ENCODE measurements around the gene TRAPPC1.
"Not testable (repeated sequence)": the region's sequence is repeated elsewhere in the genome, so short reads cannot be mapped to it uniquely, and the experiment has no call there.

The TRAPPC1 gene

DNA sequence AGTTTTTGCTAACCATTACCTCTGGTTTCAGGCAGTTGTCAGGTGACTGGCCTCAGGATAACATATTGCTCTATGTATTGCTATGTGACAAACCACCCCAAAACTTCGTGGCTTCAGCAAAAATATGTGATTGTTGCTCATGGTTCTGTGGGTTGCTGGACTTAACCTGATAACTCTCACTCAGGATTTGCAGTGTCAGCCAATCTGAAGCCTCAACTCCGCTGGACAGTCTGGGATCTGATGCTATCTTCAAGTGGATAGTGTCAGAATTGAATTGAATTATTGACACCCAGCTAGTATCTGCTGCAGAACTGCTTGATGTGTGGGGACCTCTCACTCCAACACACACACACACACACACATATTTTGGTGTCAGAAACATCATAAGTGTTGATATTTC is 36.0 kb upstream of the TRAPPC1 start:
- TF ChIP-seq, protein P1, sequence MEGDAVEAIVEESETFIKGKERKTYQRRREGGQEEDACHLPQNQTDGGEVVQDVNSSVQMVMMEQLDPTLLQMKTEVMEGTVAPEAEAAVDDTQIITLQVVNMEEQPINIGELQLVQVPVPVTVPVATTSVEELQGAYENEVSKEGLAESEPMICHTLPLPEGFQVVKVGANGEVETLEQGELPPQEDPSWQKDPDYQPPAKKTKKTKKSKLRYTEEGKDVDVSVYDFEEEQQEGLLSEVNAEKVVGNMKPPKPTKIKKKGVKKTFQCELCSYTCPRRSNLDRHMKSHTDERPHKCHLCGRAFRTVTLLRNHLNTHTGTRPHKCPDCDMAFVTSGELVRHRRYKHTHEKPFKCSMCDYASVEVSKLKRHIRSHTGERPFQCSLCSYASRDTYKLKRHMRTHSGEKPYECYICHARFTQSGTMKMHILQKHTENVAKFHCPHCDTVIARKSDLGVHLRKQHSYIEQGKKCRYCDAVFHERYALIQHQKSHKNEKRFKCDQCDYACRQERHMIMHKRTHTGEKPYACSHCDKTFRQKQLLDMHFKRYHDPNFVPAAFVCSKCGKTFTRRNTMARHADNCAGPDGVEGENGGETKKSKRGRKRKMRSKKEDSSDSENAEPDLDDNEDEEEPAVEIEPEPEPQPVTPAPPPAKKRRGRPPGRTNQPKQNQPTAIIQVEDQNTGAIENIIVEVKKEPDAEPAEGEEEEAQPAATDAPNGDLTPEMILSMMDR (IDR thresholded peaks at IDR 0.05; ENCODE audit: low read depth, low read length): no peak
- DNase-seq (ENCODE audit: extremely low read depth, low read depth): no peak

DNA sequence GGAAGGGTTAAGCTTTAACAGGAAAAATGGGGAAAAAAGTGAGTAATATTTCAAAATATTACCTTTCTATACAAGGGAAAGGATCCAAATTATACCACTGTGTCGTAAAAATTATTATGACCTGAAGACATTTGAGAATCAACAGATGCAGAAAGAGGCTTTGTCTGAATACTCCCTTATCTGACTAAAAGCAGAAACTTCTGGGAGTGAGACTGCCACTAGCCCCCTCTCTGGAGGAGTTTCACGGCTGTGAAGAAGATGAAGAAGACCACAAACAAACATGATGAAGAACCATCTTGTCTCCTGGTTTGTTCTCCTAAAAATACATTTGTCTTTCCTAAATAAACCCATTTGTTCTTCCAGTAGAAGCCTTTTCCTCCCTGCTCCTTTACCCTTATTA is 29.7 kb upstream of the TRAPPC1 start:
- DNase-seq (ENCODE audit: extremely low read depth, low read depth): no peak
- TF ChIP-seq, protein P1 (IDR thresholded peaks at IDR 0.05; ENCODE audit: low read depth, low read length): no peak

DNA sequence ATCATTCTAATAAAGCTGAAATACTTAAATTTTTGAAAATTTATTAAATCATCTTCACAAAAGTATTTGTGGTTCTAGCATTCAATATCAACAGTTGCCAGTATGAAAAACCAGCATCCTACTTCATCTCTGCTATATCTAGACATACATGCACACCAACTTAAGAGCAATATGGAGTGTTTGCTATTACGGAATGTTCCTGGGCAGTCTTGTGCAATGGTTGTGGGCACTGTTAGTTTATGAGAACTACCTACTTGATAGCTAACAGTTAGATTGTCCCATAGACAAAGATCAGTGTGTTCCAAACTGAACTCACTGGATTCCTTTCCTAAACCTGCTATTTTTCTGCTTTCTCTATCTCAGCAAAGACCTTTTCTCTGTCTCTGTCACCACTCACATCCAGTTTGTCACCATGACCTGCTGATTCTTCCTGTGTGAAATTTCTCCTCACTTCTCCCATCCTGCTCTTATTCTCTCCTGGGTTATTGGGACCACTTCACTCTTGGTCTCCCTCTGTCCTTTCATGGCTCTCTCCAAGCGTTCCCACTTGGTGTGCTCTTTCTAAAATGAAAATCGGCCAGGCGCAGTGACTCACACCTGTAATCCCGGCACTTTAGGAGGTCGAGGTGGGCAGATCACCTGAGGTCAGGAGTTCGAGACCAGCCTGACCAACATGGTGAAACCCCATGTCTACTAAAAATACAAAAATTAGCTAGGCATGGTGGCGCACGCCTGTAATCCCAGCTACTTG is 27.9 kb upstream of the TRAPPC1 start:
- no peak for DNase-seq (ENCODE audit: extremely low read depth, low read depth)

DNA sequence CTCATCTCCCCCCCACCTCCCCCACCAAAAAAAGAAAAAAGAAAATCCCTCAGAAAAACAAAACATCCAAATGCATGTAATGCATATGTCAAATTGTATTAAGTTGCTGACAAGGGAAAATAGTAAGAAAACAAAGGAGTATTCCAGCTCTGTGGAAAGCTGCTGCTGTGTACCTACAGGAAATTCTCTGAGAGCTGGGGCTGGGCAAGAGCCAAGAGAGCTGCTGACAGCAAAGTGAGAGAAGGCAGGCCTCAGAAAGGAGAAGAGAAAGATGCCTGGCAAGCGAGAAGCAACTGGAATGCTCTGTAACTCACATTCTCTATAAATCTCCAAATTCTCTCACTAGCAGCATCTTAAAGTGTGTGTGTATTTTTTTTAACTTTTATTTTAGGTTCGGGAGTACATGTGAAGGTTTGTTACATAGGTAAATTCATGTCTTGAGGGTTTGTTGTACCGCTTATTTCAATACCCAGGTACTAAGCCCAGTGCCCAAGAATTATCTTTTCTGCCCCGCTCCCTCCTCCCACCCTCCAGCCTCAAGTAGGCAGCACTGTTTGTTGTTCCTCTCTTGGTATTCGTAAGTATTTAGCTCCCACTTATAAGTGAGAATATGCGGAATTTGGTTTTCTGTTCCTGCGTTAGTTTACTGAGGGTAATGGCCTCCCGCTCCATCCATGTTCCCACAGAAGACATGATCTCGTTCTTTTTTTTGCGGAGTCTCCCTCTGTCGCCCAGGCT is 24.7 kb upstream of the TRAPPC1 start:
- DNase-seq (ENCODE audit: extremely low read depth, low read depth): no peak
- TF ChIP-seq, protein P1 (IDR thresholded peaks at IDR 0.05; ENCODE audit: low read depth, low read length): no peak

More for the DNA sequence above, 27.9 kb upstream of the TRAPPC1 start:
- TF ChIP-seq, protein P1 (IDR thresholded peaks at IDR 0.05; ENCODE audit: low read depth, low read length): no peak

DNA sequence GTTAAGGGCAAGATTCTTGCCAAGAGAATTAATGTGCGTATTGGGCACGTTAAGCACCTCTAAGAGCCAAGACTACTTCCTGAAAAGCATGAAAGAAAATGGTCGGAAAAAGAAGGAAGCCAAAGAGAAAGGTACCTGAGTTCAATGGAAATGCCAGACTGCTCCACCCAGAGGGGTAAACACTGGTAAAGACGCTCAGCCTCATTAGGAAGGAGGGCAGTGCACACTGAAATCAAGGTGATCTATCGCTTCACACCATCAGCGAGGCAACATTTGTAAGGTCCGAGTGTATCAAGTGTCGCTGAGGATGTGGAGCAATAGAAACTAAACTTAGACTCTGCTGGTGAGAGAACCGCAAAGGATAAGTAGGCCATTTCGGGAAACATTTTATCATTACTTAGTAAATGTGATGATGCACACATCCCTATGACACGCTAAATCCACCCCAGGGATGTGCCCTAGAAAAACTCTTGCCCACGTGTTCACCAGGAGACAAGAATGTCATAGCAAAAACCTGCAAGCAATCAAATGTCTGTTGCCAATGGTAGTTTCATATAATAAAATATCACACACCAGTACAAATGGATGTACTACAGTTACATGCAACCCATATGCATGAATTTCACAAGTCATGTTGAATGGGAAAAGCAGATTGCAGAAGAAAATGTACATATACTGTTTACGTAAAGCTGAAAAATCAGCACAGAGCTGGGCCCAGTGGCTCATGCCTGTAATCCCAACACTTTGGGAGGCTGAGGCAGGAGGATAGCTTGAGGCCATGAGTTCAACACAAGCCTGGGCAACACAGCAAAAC is 23.9 kb upstream of the TRAPPC1 start:
- DNase-seq (ENCODE audit: extremely low read depth, low read depth): no peak
- TF ChIP-seq, protein P1 (IDR thresholded peaks at IDR 0.05; ENCODE audit: low read depth, low read length): no peak

DNA sequence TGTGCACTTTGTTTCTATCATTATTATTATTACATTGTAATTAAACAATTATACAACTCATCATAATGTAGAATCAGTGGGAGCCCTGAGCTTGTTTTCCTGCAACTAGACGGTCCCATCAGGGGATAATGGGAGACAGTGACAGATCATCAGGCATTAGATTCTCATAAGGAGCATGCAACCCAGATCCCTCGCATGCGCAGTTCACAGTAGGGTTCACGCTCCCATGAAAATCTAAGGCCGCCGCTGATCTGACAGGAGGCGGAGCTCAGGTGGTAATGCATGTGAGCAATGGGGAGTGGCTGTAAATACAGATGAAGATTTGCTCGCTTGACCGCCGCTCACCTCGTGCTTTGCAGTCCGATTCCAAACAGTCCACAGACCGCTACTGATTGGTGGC is 21.5 kb upstream of the TRAPPC1 start:
- not testable (repeated sequence) for DNase-seq (ENCODE audit: extremely low read depth, low read depth)

DNA sequence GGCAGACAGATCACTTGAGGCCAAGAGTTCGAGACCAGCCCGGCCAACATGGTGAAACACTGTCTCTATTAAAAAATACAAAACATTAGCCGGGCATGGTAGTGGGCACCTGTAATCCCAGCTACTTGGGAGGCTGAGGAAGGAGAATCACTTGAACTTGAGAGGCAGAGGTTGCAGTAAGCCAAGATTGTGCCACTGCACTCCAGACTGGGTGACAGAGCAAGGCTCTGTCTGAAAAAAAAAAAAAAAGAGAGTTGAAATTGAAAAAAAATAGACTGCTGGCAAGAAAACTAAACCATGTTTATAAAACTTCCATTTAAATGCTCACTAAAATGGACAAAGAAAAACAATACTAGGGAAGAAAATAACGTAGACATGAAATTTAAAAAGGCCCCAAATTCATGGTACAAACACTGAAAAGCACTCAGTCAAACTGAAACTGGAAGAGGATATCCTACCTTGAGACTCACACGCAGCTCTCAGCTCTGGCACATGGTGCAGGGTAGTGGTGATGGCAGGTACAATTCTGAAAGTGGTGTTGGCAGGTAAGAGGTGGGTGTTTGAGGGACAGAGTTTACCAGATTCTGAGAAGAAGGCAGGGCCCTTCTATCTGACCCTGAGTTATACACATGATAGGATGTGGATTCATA is 19.5 kb upstream of the TRAPPC1 start:
- DNase-seq (ENCODE audit: extremely low read depth, low read depth): no peak
- TF ChIP-seq, protein P1 (IDR thresholded peaks at IDR 0.05; ENCODE audit: low read depth, low read length): no peak

All from AG09319 (cell line).